GM20000 (cell line): ENCODE data around the gene SH2D4B.

Experiments
- DNase-seq: peaks from one replicate; pipeline ENCODE4 v3.0.0; 2012; ENCODE audit warnings: low spot score
- TF ChIP-seq, protein P1 (sequence below): IDR thresholded peaks from 2 replicates; pipeline ENCODE4 v1.5.1; 2012; ENCODE audit warnings: mild to moderate bottlenecking, control low read depth; ENCODE audit errors: extremely low read depth, missing control alignments

Gene SH2D4B

DNA sequence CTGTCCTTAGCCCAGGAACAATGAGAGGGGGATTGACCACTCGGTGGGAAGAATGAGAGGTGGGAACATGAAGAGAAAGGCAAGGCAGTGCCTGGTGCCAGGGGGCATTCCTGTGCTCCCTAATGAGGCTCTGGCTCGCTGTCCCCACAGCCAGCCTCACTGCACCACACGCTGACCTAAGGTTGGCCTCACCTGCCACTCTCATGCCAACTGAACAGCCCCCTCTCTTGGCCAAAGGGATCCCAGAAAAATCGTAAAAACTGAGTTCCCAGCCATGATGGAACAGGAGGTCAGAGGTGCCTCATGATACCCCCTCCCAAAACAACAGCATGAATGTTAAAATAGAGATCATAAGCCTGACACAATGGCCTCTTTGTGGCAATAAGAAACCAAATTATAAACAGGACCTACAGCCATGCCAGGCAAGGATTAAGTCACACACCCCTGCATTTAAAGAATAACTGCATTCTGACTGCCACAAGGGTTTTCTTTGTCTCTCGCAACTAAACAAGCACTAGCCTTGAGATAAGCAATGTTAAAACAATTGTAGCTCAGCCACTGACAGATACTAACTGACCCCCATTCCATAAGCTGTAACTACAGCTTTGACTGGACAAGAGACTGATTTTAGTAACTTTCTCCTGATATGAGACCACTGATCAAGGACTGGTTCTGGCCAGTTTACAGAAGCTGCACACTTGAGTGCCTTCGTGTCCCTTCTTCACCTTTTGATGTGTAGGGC lies 149.2 kb downstream of the SH2D4B start:
- TF ChIP-seq, protein P1, sequence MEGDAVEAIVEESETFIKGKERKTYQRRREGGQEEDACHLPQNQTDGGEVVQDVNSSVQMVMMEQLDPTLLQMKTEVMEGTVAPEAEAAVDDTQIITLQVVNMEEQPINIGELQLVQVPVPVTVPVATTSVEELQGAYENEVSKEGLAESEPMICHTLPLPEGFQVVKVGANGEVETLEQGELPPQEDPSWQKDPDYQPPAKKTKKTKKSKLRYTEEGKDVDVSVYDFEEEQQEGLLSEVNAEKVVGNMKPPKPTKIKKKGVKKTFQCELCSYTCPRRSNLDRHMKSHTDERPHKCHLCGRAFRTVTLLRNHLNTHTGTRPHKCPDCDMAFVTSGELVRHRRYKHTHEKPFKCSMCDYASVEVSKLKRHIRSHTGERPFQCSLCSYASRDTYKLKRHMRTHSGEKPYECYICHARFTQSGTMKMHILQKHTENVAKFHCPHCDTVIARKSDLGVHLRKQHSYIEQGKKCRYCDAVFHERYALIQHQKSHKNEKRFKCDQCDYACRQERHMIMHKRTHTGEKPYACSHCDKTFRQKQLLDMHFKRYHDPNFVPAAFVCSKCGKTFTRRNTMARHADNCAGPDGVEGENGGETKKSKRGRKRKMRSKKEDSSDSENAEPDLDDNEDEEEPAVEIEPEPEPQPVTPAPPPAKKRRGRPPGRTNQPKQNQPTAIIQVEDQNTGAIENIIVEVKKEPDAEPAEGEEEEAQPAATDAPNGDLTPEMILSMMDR = no peak

DNA sequence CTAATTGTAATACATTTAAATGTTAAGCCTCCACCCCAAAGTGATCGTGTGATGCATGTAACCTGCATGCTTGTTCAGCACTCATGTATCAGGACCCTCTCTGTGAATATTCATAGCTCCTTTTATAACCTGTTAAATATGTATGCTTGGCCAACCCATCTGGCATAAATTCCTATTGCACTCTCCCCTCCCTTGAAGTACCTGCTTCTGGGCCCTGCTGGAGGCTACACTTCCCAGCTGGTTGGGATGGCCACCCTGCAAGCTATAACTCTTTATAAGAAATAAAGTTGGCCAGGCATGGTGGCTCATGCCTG lies 149.7 kb downstream of the SH2D4B start:
- no peak for DNase-seq
- TF ChIP-seq, protein P1 = no peak

More for the DNA sequence above, 149.2 kb downstream of the SH2D4B start:
- DNase-seq = no peak

DNA sequence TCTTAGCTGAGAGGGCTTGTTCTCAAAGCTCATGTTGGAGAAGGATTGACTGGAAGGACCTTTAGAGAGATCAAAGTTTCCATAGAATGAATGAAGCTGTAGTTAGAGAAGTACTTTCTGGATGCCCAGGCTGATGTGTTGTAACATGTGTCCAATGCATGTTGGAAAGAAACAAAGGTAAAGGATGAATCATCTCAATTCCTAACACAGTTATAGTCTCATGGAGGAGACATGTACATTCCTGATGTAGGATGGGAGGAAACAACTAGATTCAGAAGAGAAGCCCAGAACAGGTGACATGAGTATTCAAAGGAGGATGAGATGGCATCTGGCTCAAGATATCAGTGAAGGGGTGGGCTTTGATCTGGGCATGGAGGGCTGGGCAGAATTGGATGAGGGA lies 152.7 kb downstream of the SH2D4B start:
- TF ChIP-seq, protein P1 = no peak
- no peak for DNase-seq

DNA sequence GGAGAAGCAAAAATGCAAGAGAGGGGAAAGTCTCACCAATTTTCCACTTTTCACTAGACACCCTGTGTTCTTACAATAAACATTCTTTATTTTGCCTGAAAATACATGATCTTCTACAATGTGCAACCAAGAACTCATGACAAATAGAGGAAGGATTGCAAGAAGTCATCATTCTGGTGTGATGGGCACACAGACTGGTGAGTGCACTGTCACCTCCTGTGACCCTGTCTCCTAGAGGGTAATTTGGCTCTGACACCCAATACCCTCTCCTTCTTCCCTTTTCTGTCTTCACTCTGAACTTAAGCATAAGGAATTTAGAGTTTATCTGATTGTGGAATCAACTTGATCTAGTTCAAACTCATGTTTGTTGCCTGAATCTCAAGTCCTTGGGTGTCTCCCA lies 153.7 kb downstream of the SH2D4B start:
- TF ChIP-seq, protein P1 = no peak
- DNase-seq = no peak

GRCh38 chr10:80693565-80693964 lies 155.9 kb downstream of the SH2D4B start:
- no peak for DNase-seq

DNA sequence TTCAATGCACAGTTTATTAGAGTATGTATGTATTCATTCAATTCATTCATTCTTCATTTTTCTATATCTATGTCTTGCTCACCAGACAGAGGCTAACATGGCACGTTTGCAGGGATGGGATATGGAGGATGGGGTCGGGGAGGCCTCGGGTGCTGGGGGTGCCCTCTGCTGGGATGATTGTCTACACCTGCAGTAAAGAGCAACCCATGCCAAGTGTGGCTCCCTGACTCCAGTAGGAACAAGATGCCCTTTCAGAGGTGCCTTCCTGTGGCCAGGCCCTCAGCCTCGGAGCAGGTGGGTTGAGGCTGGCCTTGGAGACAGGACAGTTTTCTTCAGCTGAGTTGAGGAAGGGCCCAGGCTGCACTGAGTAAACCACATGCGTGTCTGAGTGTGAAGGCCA lies 157.2 kb downstream of the SH2D4B start:
- TF ChIP-seq, protein P1 = no peak
- no peak for DNase-seq

More at GRCh38 chr10:80693565-80693964, 155.9 kb downstream of the SH2D4B start:
- TF ChIP-seq, protein P1 = no peak
